Right atrium auricular region (tissue), 2 donors: ENCODE measurements around the gene MMP20. TPM values are rescaled to one million over a fixed set of nuclear protein-coding genes. Genes with fewer than 3 reads are reported as not detected.

Source experiments
- DNase-seq: peaks from one replicate; pipeline ENCODE4 v3.0.0-alpha.2; 2019; ENCODE audit warnings: low spot score
- H3K27ac ChIP-seq, 2 donors: fragments of 200-600 bp; sonication (generic); 1 replicate in 1 of 2; 2 replicates in 1 of 2; pipeline ENCODE4 v1.5.1; 2016 to 2019
- H3K27me3 ChIP-seq, 2 donors: fragments of 200-600 bp; sonication (generic); one replicate each; pipeline versions ENCODE4 v1.5.1 to v1.6.0; 2017 to 2019
- H3K36me3 ChIP-seq: fragments of 200-600 bp; sonication (generic); one replicate; pipeline ENCODE4 v1.5.1; 2016
- H3K4me1 ChIP-seq, 2 donors: fragments of 200-600 bp; sonication (generic); one replicate each; pipeline versions ENCODE4 v1.5.1 to v1.6.0; 2017 to 2019
- H3K4me3 ChIP-seq, 2 donors: fragments of 200-600 bp; sonication (generic); 1 replicate in 1 of 2; 2 replicates in 1 of 2; pipeline ENCODE4 v1.5.1; 2017 to 2019; ENCODE audit warnings: mild to moderate bottlenecking in 1 of 2, moderate library complexity in 1 of 2
- H3K9me3 ChIP-seq, 2 donors: fragments of 200-600 bp; sonication (generic); one replicate each; pipeline ENCODE4 v1.5.1; 2019
- total RNA-seq, 2 donors: library from RNA; depleted of rRNA; stranded (reverse); fragments of >200 nt; gene quantifications; one replicate each; pipeline ENCODE4 v1.1.0, GENCODE V29; 2016
- TF ChIP-seq, protein P1 (sequence below), 2 donors: fragments of 200-600 bp; sonication (generic); IDR thresholded peaks; one replicate each; pipeline ENCODE4 v1.5.1; 2019; ENCODE audit warnings: antibody characterized with exemption in 2 of 2

MMP20 gene
- total RNA-seq, 2 donors from 2014 or later, result not detected

DNA sequence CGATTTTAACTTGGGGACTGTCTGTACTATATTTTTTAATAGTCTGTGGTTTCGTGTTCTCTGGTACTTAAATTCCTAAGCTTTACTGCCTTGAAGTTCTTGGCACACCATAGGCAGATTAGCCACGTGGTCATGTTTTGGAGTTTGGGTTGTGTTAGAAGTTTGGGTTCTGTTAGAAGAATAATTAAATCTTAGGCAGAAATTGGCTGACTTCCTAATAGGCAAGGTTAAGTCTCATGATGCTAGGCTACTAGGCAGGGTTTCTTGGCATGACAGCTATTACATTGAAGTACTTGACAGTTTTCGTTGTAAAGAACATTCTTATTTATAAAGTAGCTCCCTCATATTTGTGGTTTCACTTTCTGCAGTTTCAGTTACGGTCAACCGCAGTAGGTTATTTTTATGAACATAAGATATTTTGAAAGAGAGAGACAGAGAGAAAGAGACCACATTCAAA lies 64.5 kb downstream of the MMP20 start:
- TF ChIP-seq, protein P1, sequence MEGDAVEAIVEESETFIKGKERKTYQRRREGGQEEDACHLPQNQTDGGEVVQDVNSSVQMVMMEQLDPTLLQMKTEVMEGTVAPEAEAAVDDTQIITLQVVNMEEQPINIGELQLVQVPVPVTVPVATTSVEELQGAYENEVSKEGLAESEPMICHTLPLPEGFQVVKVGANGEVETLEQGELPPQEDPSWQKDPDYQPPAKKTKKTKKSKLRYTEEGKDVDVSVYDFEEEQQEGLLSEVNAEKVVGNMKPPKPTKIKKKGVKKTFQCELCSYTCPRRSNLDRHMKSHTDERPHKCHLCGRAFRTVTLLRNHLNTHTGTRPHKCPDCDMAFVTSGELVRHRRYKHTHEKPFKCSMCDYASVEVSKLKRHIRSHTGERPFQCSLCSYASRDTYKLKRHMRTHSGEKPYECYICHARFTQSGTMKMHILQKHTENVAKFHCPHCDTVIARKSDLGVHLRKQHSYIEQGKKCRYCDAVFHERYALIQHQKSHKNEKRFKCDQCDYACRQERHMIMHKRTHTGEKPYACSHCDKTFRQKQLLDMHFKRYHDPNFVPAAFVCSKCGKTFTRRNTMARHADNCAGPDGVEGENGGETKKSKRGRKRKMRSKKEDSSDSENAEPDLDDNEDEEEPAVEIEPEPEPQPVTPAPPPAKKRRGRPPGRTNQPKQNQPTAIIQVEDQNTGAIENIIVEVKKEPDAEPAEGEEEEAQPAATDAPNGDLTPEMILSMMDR (IDR thresholded peaks at IDR 0.05), result no peak
- peak overlapping the region in 1 of 2 donors; percentile 28 for H3K4me3 ChIP-seq
- no peaks in the 10 kb centered on the region for H3K36me3 ChIP-seq
- H3K27me3 ChIP-seq, result no peaks in the 10 kb centered on the region
- no peak for DNase-seq
- H3K9me3 ChIP-seq, result no peaks in the 10 kb centered on the region
- H3K27ac ChIP-seq, result no peak overlapping the region
- no peaks in the 10 kb centered on the region for H3K4me1 ChIP-seq

- H3K4me1 ChIP-seq, result no peaks in the 10 kb centered on the region
- no peak for DNase-seq
- no peak overlapping the region for H3K27ac ChIP-seq
- TF ChIP-seq, protein P1 (IDR thresholded peaks at IDR 0.05), result no peak
- no peaks in the 10 kb centered on the region for H3K36me3 ChIP-seq
- H3K9me3 ChIP-seq, result no peaks in the 10 kb centered on the region
- H3K27me3 ChIP-seq, result no peaks in the 10 kb centered on the region
- H3K4me3 ChIP-seq, result no peak overlapping the region
These were observed 65.3 kb downstream of the MMP20 start for GRCh38 chr11:102559839-102560238.

DNA sequence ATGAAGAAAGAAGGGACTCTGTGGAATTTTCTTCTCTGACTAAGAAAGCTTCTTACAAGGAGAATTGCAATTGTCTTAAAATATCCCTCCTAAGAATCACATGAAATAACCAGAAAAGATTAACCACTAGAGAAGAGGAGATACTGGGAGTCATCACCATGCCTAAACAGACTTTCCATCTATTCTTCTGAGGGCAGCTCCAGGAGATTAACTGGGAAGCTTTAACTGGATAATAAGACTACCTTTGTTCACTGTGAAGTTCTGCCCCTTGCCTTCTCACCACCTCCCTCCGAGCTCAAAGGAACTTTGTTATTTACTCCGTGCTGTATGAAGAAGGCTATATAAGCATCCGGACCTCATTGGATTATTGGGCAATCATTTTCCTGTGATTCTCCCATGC lies 70.0 kb downstream of the MMP20 start:
- Histone ChIP-seq H3K27ac (no peak overlapping the region), H3K4me3 (no peak overlapping the region), H3K9me3 (no peaks in the 10 kb centered on the region), H3K36me3 (no peaks in the 10 kb centered on the region), H3K27me3 (peaks cover 0 to 2% of the 10 kb centered on the region in 2 donors), H3K4me1 (no peaks in the 10 kb centered on the region)
- DNase-seq, result no peak
- TF ChIP-seq, protein P1 (IDR thresholded peaks at IDR 0.05), result no peak

GRCh38 chr11:102553835-102554282 lies 71.3 kb downstream of the MMP20 start:
- no peaks in the 10 kb centered on the region for H3K36me3 ChIP-seq
- H3K4me1 ChIP-seq, result no peaks in the 10 kb centered on the region
- DNase-seq, result no peak
- no peak overlapping the region for H3K27ac ChIP-seq
- H3K4me3 ChIP-seq, result no peak overlapping the region
- H3K9me3 ChIP-seq, result no peaks in the 10 kb centered on the region
- peaks cover 0 to 2% of the 10 kb centered on the region in 2 donors for H3K27me3 ChIP-seq
- TF ChIP-seq, protein P1 (IDR thresholded peaks at IDR 0.05), result no peak

DNA sequence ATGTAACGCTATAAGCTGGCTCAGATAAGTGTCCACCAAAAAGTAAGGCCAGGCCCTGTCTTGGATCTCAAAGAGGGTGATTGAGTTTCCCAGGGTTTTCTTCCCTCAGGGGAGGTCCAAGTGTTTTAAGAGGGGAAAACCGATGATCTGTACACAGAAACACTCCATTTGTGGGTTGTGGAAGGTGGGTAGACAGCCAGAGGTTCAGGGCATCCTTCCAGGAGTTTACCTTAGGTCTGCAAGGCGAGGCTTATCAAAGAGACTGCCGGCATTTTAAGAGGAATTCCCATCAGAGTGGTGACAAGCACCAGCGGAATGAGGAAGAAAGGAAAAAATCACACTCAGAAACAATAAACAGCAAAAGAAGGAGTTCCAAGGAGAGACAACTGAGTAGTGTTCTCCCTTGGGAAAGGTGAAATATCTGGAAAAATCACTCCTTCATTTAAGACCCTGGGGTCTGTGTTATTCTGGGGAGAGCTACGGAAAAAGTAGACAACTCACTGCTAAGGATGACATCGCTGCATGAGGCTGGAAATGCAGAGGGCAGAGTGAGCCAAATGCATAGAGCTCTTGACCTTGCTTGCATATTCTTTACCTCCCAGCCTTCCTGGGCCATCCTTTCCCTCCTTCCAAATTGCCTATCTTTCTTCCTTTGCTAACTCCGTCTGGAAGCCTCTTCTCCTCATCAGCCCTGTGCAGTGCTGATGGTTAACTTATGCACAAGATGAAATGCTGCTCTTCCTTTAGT lies 72.5 kb downstream of the MMP20 start:
- TF ChIP-seq, protein P1 (IDR thresholded peaks at IDR 0.05), result no peak

More for the DNA sequence above, 72.5 kb downstream of the MMP20 start:
- Histone ChIP-seq H3K27ac (no peak overlapping the region), H3K27me3 (peaks cover 0 to 2% of the 10 kb centered on the region in 2 donors), H3K9me3 (no peaks in the 10 kb centered on the region), H3K4me3 (no peak overlapping the region), H3K36me3 (no peaks in the 10 kb centered on the region), H3K4me1 (no peaks in the 10 kb centered on the region)
- no peak for DNase-seq
